ENCODE results near the gene MBOAT2.

Gene MBOAT2

GRCh38 chr2:8822218-8822617, 181.3 kb downstream of the MBOAT2 start:
- Histone ChIP-seq H3K4me1 (ENCODE audit: insufficient read depth, low read length) (no peaks in the 10 kb centered on the region), H3K9ac (ENCODE audit: low read depth, low read length) (no peak overlapping the region), H3K36me3 (ENCODE audit: insufficient read depth, low read length) (no peaks in the 10 kb centered on the region)

GRCh38 chr2:8821276-8822217, 181.9 kb downstream of the MBOAT2 start:
- no peaks in the 10 kb centered on the region for H3K4me1 ChIP-seq (ENCODE audit: insufficient read depth, low read length)
- H3K36me3 ChIP-seq (ENCODE audit: insufficient read depth, low read length): no peaks in the 10 kb centered on the region
- no peaks in the 10 kb centered on the region for H3K9me3 ChIP-seq (ENCODE audit: control insufficient read depth, insufficient read depth, low read length)
- H3K9ac ChIP-seq (ENCODE audit: low read depth, low read length): no peak overlapping the region

More at GRCh38 chr2:8822218-8822617, 181.3 kb downstream of the MBOAT2 start:
- H3K9me3 ChIP-seq (ENCODE audit: control insufficient read depth, insufficient read depth, low read length): no peaks in the 10 kb centered on the region

GRCh38 chr2:8819948-8820347, 183.5 kb downstream of the MBOAT2 start:
- H3K9me3 ChIP-seq (ENCODE audit: control insufficient read depth, insufficient read depth, low read length): no peaks in the 10 kb centered on the region
- H3K36me3 ChIP-seq (ENCODE audit: insufficient read depth, low read length): no peaks in the 10 kb centered on the region
- H3K4me1 ChIP-seq (ENCODE audit: insufficient read depth, low read length): no peaks in the 10 kb centered on the region
- no peak overlapping the region for H3K9ac ChIP-seq (ENCODE audit: low read depth, low read length)

GRCh38 chr2:8819194-8819593, 184.3 kb downstream of the MBOAT2 start:
- no peaks in the 10 kb centered on the region for H3K9me3 ChIP-seq (ENCODE audit: control insufficient read depth, insufficient read depth, low read length)
- no peaks in the 10 kb centered on the region for H3K4me1 ChIP-seq (ENCODE audit: insufficient read depth, low read length)
- H3K36me3 ChIP-seq (ENCODE audit: insufficient read depth, low read length): no peaks in the 10 kb centered on the region
- H3K9ac ChIP-seq (ENCODE audit: low read depth, low read length): no peak overlapping the region

- H3K4me1 ChIP-seq (ENCODE audit: insufficient read depth, low read length): no peaks in the 10 kb centered on the region
- no peaks in the 10 kb centered on the region for H3K36me3 ChIP-seq (ENCODE audit: insufficient read depth, low read length)
- H3K9me3 ChIP-seq (ENCODE audit: control insufficient read depth, insufficient read depth, low read length): no peaks in the 10 kb centered on the region
- H3K9ac ChIP-seq (ENCODE audit: low read depth, low read length): no peak overlapping the region
These were observed 186.3 kb downstream of the MBOAT2 start for GRCh38 chr2:8817221-8817620.

- H3K4me1 ChIP-seq (ENCODE audit: insufficient read depth, low read length): no peaks in the 10 kb centered on the region
- H3K36me3 ChIP-seq (ENCODE audit: insufficient read depth, low read length): no peaks in the 10 kb centered on the region
- no peaks in the 10 kb centered on the region for H3K9me3 ChIP-seq (ENCODE audit: control insufficient read depth, insufficient read depth, low read length)
- no peak overlapping the region for H3K9ac ChIP-seq (ENCODE audit: low read depth, low read length)
These were observed 196.4 kb downstream of the MBOAT2 start for GRCh38 chr2:8806885-8807704.

- H3K36me3 ChIP-seq (ENCODE audit: insufficient read depth, low read length): peaks cover 5% of the 10 kb centered on the region; the same call in 1 of the 2 replicates
- H3K4me1 ChIP-seq (ENCODE audit: insufficient read depth, low read length): no peaks in the 10 kb centered on the region
- no peaks in the 10 kb centered on the region for H3K9me3 ChIP-seq (ENCODE audit: control insufficient read depth, insufficient read depth, low read length)
- H3K9ac ChIP-seq (ENCODE audit: low read depth, low read length): no peak overlapping the region
These were observed 197.9 kb downstream of the MBOAT2 start for GRCh38 chr2:8805278-8806210.

- Histone ChIP-seq H3K4me1 (ENCODE audit: insufficient read depth, low read length) (no peaks in the 10 kb centered on the region), H3K9ac (ENCODE audit: low read depth, low read length) (no peak overlapping the region), H3K36me3 (ENCODE audit: insufficient read depth, low read length) (peaks cover 5% of the 10 kb centered on the region; the same call in 1 of the 2 replicates), H3K9me3 (ENCODE audit: control insufficient read depth, insufficient read depth, low read length) (no peaks in the 10 kb centered on the region)
These were observed 199.7 kb downstream of the MBOAT2 start for GRCh38 chr2:8803658-8804379.

GRCh38 chr2:8802741-8803140, 200.7 kb downstream of the MBOAT2 start:
- Histone ChIP-seq H3K36me3 (ENCODE audit: insufficient read depth, low read length) (peaks cover 5% of the 10 kb centered on the region; the same call in 1 of the 2 replicates), H3K4me1 (ENCODE audit: insufficient read depth, low read length) (no peaks in the 10 kb centered on the region), H3K9ac (ENCODE audit: low read depth, low read length) (no peak overlapping the region), H3K9me3 (ENCODE audit: control insufficient read depth, insufficient read depth, low read length) (no peaks in the 10 kb centered on the region)
